WTC11 (cell line): Measurements from ENCODE around the gene FCHSD1. TPM values are rescaled to one million over a fixed set of nuclear protein-coding genes. Genes with fewer than 3 reads are reported as not detected.

ENCODE experiments used
- ATAC-seq: fragments of 200-7000 bp; cut with Tn5 transposase; 2 replicates; pipeline ENCODE4 v1.10.0; 2021; ENCODE audit warnings: mild to moderate bottlenecking, moderate library complexity
- CTCF ChIA-PET: fragments of 300-600 bp; sonication (Branson Sonifier 250); formaldehyde crosslinking; loops from one replicate; lab custom pipeline; 2021; ENCODE audit warnings: antibody characterized with exemption; lab: Charles Lee
- POLR2A ChIA-PET: fragments of 350-600 bp; sonication (Branson Sonifier 250); formaldehyde crosslinking; loops from one replicate; lab custom pipeline; 2021; ENCODE audit warnings: antibody characterized with exemption; lab: Charles Lee
- DNase-seq: peaks from one replicate; pipeline ENCODE4 v3.0.0; 2021; ENCODE audit warnings: low spot score
- H3K27ac Mint-ChIP-seq: 2 replicates; pipeline ENCODE4 v1.8.0; 2021; ENCODE audit warnings: mixed read lengths
- H3K27me3 Mint-ChIP-seq: 2 replicates; pipeline ENCODE4 v1.8.0; 2021; ENCODE audit warnings: low read depth, mild to moderate bottlenecking, moderate library complexity, mixed read lengths
- H3K36me3 Mint-ChIP-seq: 2 replicates; pipeline ENCODE4 v1.8.0; 2021; ENCODE audit warnings: mixed read lengths
- H3K4me1 Mint-ChIP-seq: 2 replicates; pipeline ENCODE4 v1.8.0; 2022; ENCODE audit warnings: mixed read lengths
- H3K4me3 Mint-ChIP-seq: 2 replicates; pipeline ENCODE4 v1.8.0; 2021; ENCODE audit warnings: mild to moderate bottlenecking, moderate library complexity, mixed read lengths
- H3K9me3 Mint-ChIP-seq: 2 replicates; pipeline ENCODE4 v1.8.0; 2021; ENCODE audit warnings: mixed read lengths
- ARID4B ChIP-seq: sonication (generic); formaldehyde crosslinking; IDR thresholded peaks from 2 replicates; pipeline ENCODE4 v1.8.0; 2023; ENCODE audit warnings: missing genetic modification reagents, mild to moderate bottlenecking, borderline replicate concordance
- ATF6 ChIP-seq: sonication (generic); formaldehyde crosslinking; IDR thresholded peaks from 2 replicates; pipeline ENCODE4 v1.8.1; 2023; ENCODE audit warnings: mild to moderate bottlenecking, missing genetic modification reagents
- ETV6 ChIP-seq: sonication (generic); formaldehyde crosslinking; IDR thresholded peaks from 2 replicates; pipeline ENCODE4 v1.8.1; 2022; ENCODE audit warnings: mild to moderate bottlenecking, missing genetic modification reagents
- FOXP4 ChIP-seq: sonication (generic); formaldehyde crosslinking; IDR thresholded peaks from 2 replicates; pipeline ENCODE4 v1.8.0; 2022; ENCODE audit warnings: mild to moderate bottlenecking, missing genetic modification reagents
- GABPB1 ChIP-seq: sonication (generic); formaldehyde crosslinking; IDR thresholded peaks from 2 replicates; pipeline ENCODE4 v1.8.1; 2023; ENCODE audit warnings: mild to moderate bottlenecking, missing genetic modification reagents
- HMGA2 ChIP-seq: fragments of 250-450 bp; sonication (Bioruptor Pico); IDR thresholded peaks from 2 replicates; pipeline ENCODE4 v1.4.0; 2021; ENCODE audit warnings: mild to moderate bottlenecking, moderate library complexity
- MAX ChIP-seq: sonication (generic); formaldehyde crosslinking; IDR thresholded peaks from 2 replicates; pipeline ENCODE4 v1.8.0; 2022; ENCODE audit warnings: mild to moderate bottlenecking, missing genetic modification reagents
- NR3C1 ChIP-seq: sonication (generic); formaldehyde crosslinking; conservative IDR thresholded peaks from 2 replicates; pipeline ENCODE4 v1.8.1; 2023; ENCODE audit warnings: low read depth, mild to moderate bottlenecking, missing genetic modification reagents
- RELA ChIP-seq: sonication (generic); formaldehyde crosslinking; IDR thresholded peaks from 2 replicates; pipeline ENCODE4 v1.8.1; 2022; ENCODE audit warnings: missing genetic modification reagents, mild to moderate bottlenecking, borderline replicate concordance
- SMAD4 ChIP-seq: sonication (generic); formaldehyde crosslinking; IDR thresholded peaks from 2 replicates; pipeline ENCODE4 v1.8.0; 2022; ENCODE audit warnings: mild to moderate bottlenecking, missing genetic modification reagents
- ZBTB43 ChIP-seq: sonication (generic); formaldehyde crosslinking; IDR thresholded peaks from 2 replicates; pipeline ENCODE4 v1.8.1; 2023; ENCODE audit warnings: mild to moderate bottlenecking, missing genetic modification reagents
- ZNF138 ChIP-seq: sonication (generic); formaldehyde crosslinking; conservative IDR thresholded peaks from 2 replicates; pipeline ENCODE4 v1.8.1; 2022; ENCODE audit warnings: mild to moderate bottlenecking, moderate library complexity, missing genetic modification reagents
- ZNF232 ChIP-seq: sonication (generic); formaldehyde crosslinking; IDR thresholded peaks from 2 replicates; pipeline ENCODE4 v1.8.0; 2022; ENCODE audit warnings: mild to moderate bottlenecking, missing genetic modification reagents
- ZNF423 ChIP-seq: fragments of 250-450 bp; sonication (Bioruptor Pico); IDR thresholded peaks from 2 replicates; pipeline ENCODE4 v2.1.2; 2022; ENCODE audit warnings: mild to moderate bottlenecking, moderate library complexity
- total RNA-seq: library from RNA; stranded (reverse); gene quantifications from 3 replicates; pipeline ENCODE4 v1.2.3, GENCODE V29; 2021

FCHSD1 gene
- total RNA-seq, 1 experiment from 2014 or later = 50.3 TPM

- TF ChIP-seq ARID4B (CRISPR knock-in tag) (no peak), FOXP4 (CRISPR knock-in tag) (no peak), ZNF138 (CRISPR knock-in tag) (no peak), GABPB1 (CRISPR knock-in tag) (no peak), SMAD4 (CRISPR knock-in tag) (no peak), ZNF232 (CRISPR knock-in tag) (no peak), ATF6 (CRISPR knock-in tag) (no peak)
Measured at GRCh38 chr5:141647242-141647641, 4.0 kb downstream of the FCHSD1 start (continued).

- H3K4me1 Mint-ChIP-seq = peaks cover 14% of the 10 kb centered on the region
- no peaks in the 10 kb centered on the region for H3K27me3 Mint-ChIP-seq
- ChIA-PET POLR2A (no interaction called here), CTCF (interaction anchor here (0.6 to 1.4 kb wide), 2 partner anchors 8 to 51 kb away, joined by 3 to 5 read pairs; partner anchors contain the start of gene RELL2)
- peaks cover 29% of the 10 kb centered on the region for H3K36me3 Mint-ChIP-seq
- no peak overlapping the region for H3K4me3 Mint-ChIP-seq
- H3K27ac Mint-ChIP-seq = no peak overlapping the region
- no peaks in the 10 kb centered on the region for H3K9me3 Mint-ChIP-seq
- TF ChIP-seq ZBTB43 (CRISPR knock-in tag) (no peak), MAX (no peak), NR3C1 (CRISPR knock-in tag) (no peak), HMGA2 (CRISPR knock-in tag) (no peak), ETV6 (CRISPR knock-in tag) (no peak), ARID4B (CRISPR knock-in tag) (no peak), RELA (CRISPR knock-in tag) (no peak), ZNF423 (no peak)
- DNase-seq = no peak
- ATAC-seq = no peak
Measured at GRCh38 chr5:141646026-141646425, 5.2 kb downstream of the FCHSD1 start.
